ENCODE data around the gene NKX2-2. TPM values are rescaled to one million over a fixed set of nuclear protein-coding genes. Genes with fewer than 3 reads are reported as not detected.

Gene NKX2-2
- total RNA-seq, 2 donors from 2014 or later: not detected

- H3K36me3 ChIP-seq: no peaks in the 10 kb centered on the region
- TF ChIP-seq, protein P1, sequence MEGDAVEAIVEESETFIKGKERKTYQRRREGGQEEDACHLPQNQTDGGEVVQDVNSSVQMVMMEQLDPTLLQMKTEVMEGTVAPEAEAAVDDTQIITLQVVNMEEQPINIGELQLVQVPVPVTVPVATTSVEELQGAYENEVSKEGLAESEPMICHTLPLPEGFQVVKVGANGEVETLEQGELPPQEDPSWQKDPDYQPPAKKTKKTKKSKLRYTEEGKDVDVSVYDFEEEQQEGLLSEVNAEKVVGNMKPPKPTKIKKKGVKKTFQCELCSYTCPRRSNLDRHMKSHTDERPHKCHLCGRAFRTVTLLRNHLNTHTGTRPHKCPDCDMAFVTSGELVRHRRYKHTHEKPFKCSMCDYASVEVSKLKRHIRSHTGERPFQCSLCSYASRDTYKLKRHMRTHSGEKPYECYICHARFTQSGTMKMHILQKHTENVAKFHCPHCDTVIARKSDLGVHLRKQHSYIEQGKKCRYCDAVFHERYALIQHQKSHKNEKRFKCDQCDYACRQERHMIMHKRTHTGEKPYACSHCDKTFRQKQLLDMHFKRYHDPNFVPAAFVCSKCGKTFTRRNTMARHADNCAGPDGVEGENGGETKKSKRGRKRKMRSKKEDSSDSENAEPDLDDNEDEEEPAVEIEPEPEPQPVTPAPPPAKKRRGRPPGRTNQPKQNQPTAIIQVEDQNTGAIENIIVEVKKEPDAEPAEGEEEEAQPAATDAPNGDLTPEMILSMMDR (IDR thresholded peaks at IDR 0.05): no peak
- DNase-seq (ENCODE audit: low spot score): no peak
- H3K9me3 ChIP-seq: no peaks in the 10 kb centered on the region
- peaks cover 0 to 28% of the 10 kb centered on the region in 2 donors for H3K4me1 ChIP-seq
- peaks cover 50 to 53% of the 10 kb centered on the region in 2 donors for H3K27me3 ChIP-seq
- no peak overlapping the region for H3K27ac ChIP-seq
- peak overlapping the region in 1 of 2 donors; percentile 31 for H3K4me3 ChIP-seq
Observed at GRCh38 chr20:21521596-21522480, 8.0 kb upstream of the NKX2-2 start.

- Histone ChIP-seq H3K4me1 (peaks cover 0 to 31% of the 10 kb centered on the region in 2 donors), H3K4me3 (no peak overlapping the region), H3K27ac (no peak overlapping the region), H3K36me3 (no peaks in the 10 kb centered on the region), H3K27me3 (peaks cover 53 to 58% of the 10 kb centered on the region in 2 donors), H3K9me3 (no peaks in the 10 kb centered on the region)
- DNase-seq (ENCODE audit: low spot score): no peak
- TF ChIP-seq, protein P1 (IDR thresholded peaks at IDR 0.05): no peak
Observed at GRCh38 chr20:21520702-21521595, 7.1 kb upstream of the NKX2-2 start.

GRCh38 chr20:21519136-21519584, 5.3 kb upstream of the NKX2-2 start:
- TF ChIP-seq, protein P1 (IDR thresholded peaks at IDR 0.05): no peak
- H3K27ac ChIP-seq: no peak overlapping the region
- no peak overlapping the region for H3K4me3 ChIP-seq
- no peak for DNase-seq (ENCODE audit: low spot score)
- peaks cover 67 to 73% of the 10 kb centered on the region in 2 donors for H3K27me3 ChIP-seq
- no peaks in the 10 kb centered on the region for H3K9me3 ChIP-seq
- H3K36me3 ChIP-seq: no peaks in the 10 kb centered on the region
- H3K4me1 ChIP-seq: peaks cover 0 to 48% of the 10 kb centered on the region in 2 donors

- TF ChIP-seq, protein P1 (IDR thresholded peaks at IDR 0.05): no peak
Observed at GRCh38 chr20:21518292-21518991, 4.6 kb upstream of the NKX2-2 start.

DNA sequence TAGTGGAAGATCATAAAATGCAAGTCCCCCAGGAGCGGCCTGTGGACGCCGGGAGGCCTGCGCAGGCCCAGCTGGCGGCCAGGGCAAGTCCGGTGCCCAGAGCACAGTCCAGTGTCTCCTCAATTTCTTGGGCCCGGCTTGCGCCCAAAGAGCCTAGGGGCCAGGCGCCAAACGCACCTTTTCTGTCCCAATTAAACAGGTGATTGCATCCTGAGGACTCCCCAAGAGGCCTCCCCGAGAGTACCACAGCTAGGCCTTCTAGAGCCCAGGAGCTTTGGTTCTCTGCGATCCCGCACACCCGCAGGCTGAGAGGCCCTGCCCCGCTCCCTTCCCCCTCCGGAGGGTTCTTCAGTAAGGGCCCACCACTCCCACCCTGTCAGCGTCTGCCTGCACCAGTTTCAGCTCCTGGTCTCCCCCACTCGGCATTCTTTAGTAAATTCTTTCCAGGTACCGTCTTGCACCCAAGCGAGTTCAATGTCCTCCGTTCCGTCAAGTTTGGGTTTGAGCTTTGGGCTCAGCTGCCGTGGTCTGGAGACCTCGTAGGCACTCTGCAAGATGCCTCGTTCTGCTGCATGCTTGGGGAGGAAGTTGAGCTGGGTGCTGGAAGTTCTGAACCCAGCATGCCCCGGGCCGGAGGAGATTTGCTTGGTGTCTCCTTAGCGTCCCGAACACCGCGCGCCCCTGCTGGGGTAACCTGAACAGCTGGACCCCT, 3.9 kb upstream of the NKX2-2 start:
- Histone ChIP-seq H3K9me3 (no peaks in the 10 kb centered on the region), H3K36me3 (no peaks in the 10 kb centered on the region), H3K4me1 (peaks cover 0 to 56% of the 10 kb centered on the region in 2 donors), H3K27ac (no peak overlapping the region), H3K27me3 (peaks cover 62 to 76% of the 10 kb centered on the region in 2 donors), H3K4me3 (no peak overlapping the region)
- DNase-seq (ENCODE audit: low spot score): no peak
- TF ChIP-seq, protein P1 (IDR thresholded peaks at IDR 0.05): no peak

More at GRCh38 chr20:21518292-21518991, 4.6 kb upstream of the NKX2-2 start:
- H3K9me3 ChIP-seq: no peaks in the 10 kb centered on the region
- no peak for DNase-seq (ENCODE audit: low spot score)
- no peak overlapping the region for H3K27ac ChIP-seq
- peaks cover 68 to 76% of the 10 kb centered on the region in 2 donors for H3K27me3 ChIP-seq
- peaks cover 0 to 55% of the 10 kb centered on the region in 2 donors for H3K4me1 ChIP-seq
- H3K36me3 ChIP-seq: no peaks in the 10 kb centered on the region
- H3K4me3 ChIP-seq: no peak overlapping the region
